OCI-LY1 (cell line): ENCODE measurements around the gene STRBP.

Experiments used
- CTCF ChIP-seq: fragments of 200-600 bp; sonication (generic), shearing (Covaris generic); IDR thresholded peaks from 2 replicates; pipeline ENCODE4 v1.5.1; 2017; ENCODE audit warnings: mild to moderate bottlenecking, antibody characterized with exemption, low read length, moderate library complexity, mixed read lengths
- EZH2 ChIP-seq: fragments of 200-600 bp; sonication (generic), shearing (Covaris generic); IDR thresholded peaks from 2 replicates; pipeline ENCODE4 v1.8.0; 2017; ENCODE audit warnings: borderline replicate concordance, mixed run types, mild to moderate bottlenecking, antibody characterized with exemption, low read length, moderate library complexity, mixed read lengths

GRCh38 chr9:123263227-123263626, 5.2 kb downstream of the STRBP start:
- TF ChIP-seq CTCF (no peak), EZH2 (no peak)
